B cell (primary cell): ENCODE results near the gene TIAM2. TPM values are rescaled to one million over a fixed set of nuclear protein-coding genes. Genes with fewer than 3 reads are reported as not detected.

Experiments used
- ATAC-seq: fragments of 200-7000 bp; cut with Tn5 transposase; one replicate; pipeline ENCODE4 v1.10.0; 2021; ENCODE audit warnings: low read depth, mild to moderate bottlenecking, moderate number of reproducible peaks, moderate library complexity
- CTCF ChIA-PET: fragments of 350-600 bp; sonication (Branson Sonifier 250); formaldehyde crosslinking; loops from one replicate; lab custom pipeline; 2021; ENCODE audit warnings: antibody characterized with exemption, inconsistent platforms; lab: Charles Lee
- POLR2A ChIA-PET: fragments of 350-600 bp; sonication (Branson Sonifier 250); formaldehyde crosslinking; loops from one replicate; lab custom pipeline; 2021; ENCODE audit warnings: antibody characterized with exemption; lab: Charles Lee
- DNase-seq: peaks from one replicate; pipeline ENCODE4 v3.0.0; 2013
- H2AFZ ChIP-seq: 2 replicates; pipeline ENCODE4 v1.6.1; 2012; ENCODE audit warnings: mild to moderate bottlenecking, low read depth, low read length; ENCODE audit not compliant: insufficient read depth, poor library complexity, severe bottlenecking
- H3K27ac ChIP-seq, 2 donors: 1 replicate in 1 of 2; 2 replicates in 1 of 2; pipeline ENCODE4 v1.5.1; 2012 to 2013; ENCODE audit warnings: low read length in 2 of 2, mild to moderate bottlenecking in 2 of 2, moderate library complexity in 1 of 2
- H3K27me3 ChIP-seq, 4 experiments: fragments of 200-600 bp in 1 of 4; sonication (generic) in 1 of 4; replicated peaks in 1 of 4; 1 replicate in 2 of 4; 2 replicates in 2 of 4; pipeline versions ENCODE4 v1.6.1 to v1.7.0; 2013 to 2016; ENCODE audit warnings: low read length in 3 of 4, mild to moderate bottlenecking in 2 of 4, mixed read lengths in 1 of 4, moderate library complexity in 1 of 4; ENCODE audit not compliant: insufficient read depth in 4 of 4, control insufficient read depth in 3 of 4; ENCODE audit errors: control extremely low read depth in 1 of 4
- H3K36me3 ChIP-seq, 2 experiments: replicated peaks in 1 of 2; 1 replicate in 1 of 2; 2 replicates in 1 of 2; pipeline versions ENCODE4 v1.6.1 to v1.7.1; 2013; ENCODE audit warnings: low read length in 1 of 2; ENCODE audit not compliant: insufficient read depth in 2 of 2, control insufficient read depth in 1 of 2; ENCODE audit errors: control extremely low read depth in 1 of 2, extremely low read depth in 1 of 2
- H3K4me1 ChIP-seq, 2 donors: fragments of 200-600 bp in 1 of 2; sonication (generic) in 1 of 2; 1 replicate in 1 of 2; 2 replicates in 1 of 2; pipeline versions ENCODE4 v1.5.1 to v1.6.1; 2013 to 2017; ENCODE audit warnings: low read length in 2 of 2; ENCODE audit not compliant: control insufficient read depth in 2 of 2, insufficient read depth in 2 of 2
- H3K4me2 ChIP-seq: replicated peaks from 2 replicates; pipeline ENCODE3; 2012; ENCODE audit warnings: mild to moderate bottlenecking, low read depth, low read length; ENCODE audit not compliant: poor library complexity, severe bottlenecking
- H3K4me3 ChIP-seq, 5 experiments: fragments of 200-600 bp in 1 of 5; sonication (generic) in 1 of 5; 1 replicate in 3 of 5; 2 replicates in 2 of 5; pipeline versions ENCODE4 v1.5.1 to v1.7.0; 2011 to 2016; ENCODE audit warnings: low read length in 4 of 5, mild to moderate bottlenecking in 4 of 5, low read depth in 2 of 5, control low read depth in 1 of 5, moderate library complexity in 1 of 5; ENCODE audit not compliant: insufficient read depth in 1 of 5; ENCODE audit errors: control extremely low read depth in 1 of 5, extremely low read depth in 1 of 5
- H3K79me2 ChIP-seq: fragments of 200-600 bp; sonication (generic); one replicate; pipeline ENCODE4 v1.6.0; 2016; ENCODE audit warnings: low read length; ENCODE audit not compliant: control insufficient read depth, insufficient read depth
- H3K9ac ChIP-seq: fragments of 200-600 bp; sonication (generic); 2 replicates; pipeline ENCODE4 v1.6.1; 2017; ENCODE audit warnings: mild to moderate bottlenecking, low read length, moderate library complexity
- H3K9me3 ChIP-seq, 3 donors: one replicate each; pipeline versions ENCODE4 v1.6.1 to v1.7.1; 2013; ENCODE audit warnings: low read length in 2 of 3; ENCODE audit not compliant: control insufficient read depth in 2 of 3, insufficient read depth in 1 of 3; ENCODE audit errors: control extremely low read depth in 1 of 3
- H4K20me1 ChIP-seq: 2 replicates; pipeline ENCODE4 v1.6.0; 2012; ENCODE audit warnings: mild to moderate bottlenecking, low read length; ENCODE audit not compliant: insufficient read depth, control insufficient read depth, poor library complexity, severe bottlenecking
- H3K27ac Mint-ChIP-seq: one replicate; pipeline ENCODE4 v1.8.0; 2021; ENCODE audit warnings: mixed read lengths
- H3K27me3 Mint-ChIP-seq: one replicate; pipeline ENCODE4 v1.8.0; 2021; ENCODE audit warnings: mixed read lengths
- H3K4me1 Mint-ChIP-seq: one replicate; pipeline ENCODE4 v1.8.0; 2021; ENCODE audit warnings: mixed read lengths
- H3K4me3 Mint-ChIP-seq: one replicate; pipeline ENCODE4 v1.8.0; 2021; ENCODE audit warnings: mixed read lengths
- H3K9me3 Mint-ChIP-seq: one replicate; pipeline ENCODE4 v1.8.0; 2022; ENCODE audit warnings: mixed read lengths; ENCODE audit not compliant: insufficient read depth
- CTCF ChIP-seq: fragments of 200-600 bp; IDR thresholded peaks from one replicate; pipeline ENCODE4 v1.8.0; 2022; ENCODE audit warnings: antibody characterized with exemption, mild to moderate bottlenecking
- EZH2 ChIP-seq: IDR thresholded peaks from 2 replicates; pipeline ENCODE4 v1.6.1; 2012; ENCODE audit warnings: borderline replicate concordance, low read depth, mild to moderate bottlenecking, moderate library complexity, low read length; ENCODE audit not compliant: insufficient read depth, poor library complexity, severe bottlenecking
- WGBS: methylation state at CpG from one replicate; pipeline ENCODE4 v1.1.5; 2013; ENCODE audit warnings: missing lambda C conversion rate; ENCODE audit not compliant: insufficient coverage; 5-methylcytosine and 5-hydroxymethylcytosine counted together
- intact Hi-C: fragments of 100-400 bp; cut with micrococcal nuclease; formaldehyde crosslinking; loops from one replicate; pipeline ENCODE4 v1.10.0; 2022
- polyA plus RNA-seq: library from polyadenylated mRNA; depleted of rRNA; stranded (reverse); fragments of >200 nt; gene quantifications from 2 replicates; pipeline ENCODE4 v1.2.3, GENCODE V29; 2012
- total RNA-seq, 2 donors: library from RNA; stranded (reverse); fragments of 120-200 nt in 1 of 2; gene quantifications; 1 replicate in 1 of 2; 2 replicates in 1 of 2; pipeline versions ENCODE4 v1.2.3 to v1.2.4, GENCODE V29; 2013 to 2022

Gene TIAM2
- total and polyA plus RNA-seq, 2 donors (not counting 1 experiment from before 2014, with no cell fraction given): 13.1 to 18.8 TPM

GRCh38 chr6:155091756-155092155 is 96.6 kb downstream of the TIAM2 start:
- Mint-ChIP-seq H3K4me3 (no peak overlapping the region), H3K9me3 (no peaks in the 10 kb centered on the region), H3K27me3 (no peaks in the 10 kb centered on the region), H3K4me1 (no peaks in the 10 kb centered on the region), H3K27ac (no peak overlapping the region)
- H3K27ac ChIP-seq: no peak overlapping the region
- POLR2A ChIA-PET: no interaction called here
- H3K9me3 ChIP-seq: no peaks in the 10 kb centered on the region
- no peak for ATAC-seq
- H3K4me3 ChIP-seq: no peak overlapping the region
- no peak for TF ChIP-seq CTCF
- no peak for TF ChIP-seq EZH2
- no peak overlapping the region for H3K9ac ChIP-seq
- H3K4me1 ChIP-seq: no peaks in the 10 kb centered on the region
- H3K79me2 ChIP-seq: no peaks in the 10 kb centered on the region
- intact Hi-C loops: no loop called here
- no peak overlapping the region for H3K4me2 ChIP-seq
- no peaks in the 10 kb centered on the region for H4K20me1 ChIP-seq
- WGBS: 93% methylated on average over 7 of the region's 10 CpGs
- H3K36me3 ChIP-seq: no peaks in the 10 kb centered on the region
- no peaks in the 10 kb centered on the region for H3K27me3 ChIP-seq
- CTCF ChIA-PET: no interaction called here
- H2AFZ ChIP-seq: no peak overlapping the region
- no peak for DNase-seq

- DNase-seq (no peak), ATAC-seq (no peak)
- TF ChIP-seq CTCF: no peak
- no peak for TF ChIP-seq EZH2
- Mint-ChIP-seq H3K4me1 (no peaks in the 10 kb centered on the region), H3K27me3 (no peaks in the 10 kb centered on the region), H3K9me3 (peaks cover 4% of the 10 kb centered on the region), H3K27ac (no peak overlapping the region), H3K4me3 (no peak overlapping the region)
- peaks cover 0 to 4% (median 0%) of the 10 kb centered on the region in 3 donors for H3K9me3 ChIP-seq
- H3K27me3 ChIP-seq: no peaks in the 10 kb centered on the region
- no peaks in the 10 kb centered on the region for H3K4me1 ChIP-seq
- H3K79me2 ChIP-seq: no peaks in the 10 kb centered on the region
- ChIA-PET POLR2A (no interaction called here), CTCF (no interaction called here)
- no peaks in the 10 kb centered on the region for H4K20me1 ChIP-seq
- intact Hi-C loops: no loop called here
- 84% methylated on average over 7 of the region's 7 CpGs for WGBS
- no peaks in the 10 kb centered on the region for H3K36me3 ChIP-seq
- H2AFZ ChIP-seq: no peak overlapping the region
- H3K9ac ChIP-seq: no peak overlapping the region
- no peak overlapping the region for H3K4me2 ChIP-seq
- H3K27ac ChIP-seq: no peak overlapping the region
- H3K4me3 ChIP-seq: no peak overlapping the region
These were observed 98.3 kb downstream of the TIAM2 start for GRCh38 chr6:155093430-155093829.
